K562 (cell line): ENCODE measurements around the gene DDR2. TPM values are rescaled to one million over a fixed set of nuclear protein-coding genes. Genes with fewer than 3 reads are reported as not detected.

Experiments
- COPS2 ChIP-seq: fragments of 450-650 bp; conservative IDR thresholded peaks from 2 replicates; pipeline ENCODE4 v1.6.1; 2016; ENCODE audit warnings: mild to moderate bottlenecking, moderate library complexity
- TAL1 ChIP-seq: fragments of 450-650 bp; IDR thresholded peaks from 2 replicates; pipeline ENCODE4 v1.6.1; 2016; ENCODE audit warnings: mild to moderate bottlenecking
- ZNF24 ChIP-seq: fragments of 450-650 bp; IDR thresholded peaks from 2 replicates; pipeline ENCODE4 v1.6.1; 2016
- ZNF589 ChIP-seq: fragments of 200-800 bp; sonication (Bioruptor generic); IDR thresholded peaks from 2 replicates; pipeline ENCODE4 v1.6.1; 2016; ENCODE audit warnings: low read depth, missing genetic modification characterization, missing compliant biosample characterization
- polyA plus RNA-seq, 8 experiments: library from polyadenylated mRNA; depleted of rRNA in 4 of 8; stranded (reverse) in 5 of 8; unstranded in 3 of 8; fragments of >200 nt; fragmentation: Nextera tagmentation in 2 of 8; fragmentation: Illumina TruSeq in 1 of 8; extraction: Ambion mirVana in 2 of 8; extraction: Trizol in 1 of 8; gene quantifications; 2 replicates each; pipeline versions ENCODE4 v1.2.1 to v1.2.3, GENCODE V29; 2011 to 2014; ENCODE audit warnings: inconsistent platforms in 1 of 8, missing spikeins in 1 of 8
- total RNA-seq, 7 experiments: library from RNA; depleted of rRNA in 6 of 7; stranded (reverse); fragments of >200 nt in 6 of 7; fragmentation: Illumina TruSeq in 2 of 7; extraction: Trizol in 2 of 7; gene quantifications; 2 replicates each; pipeline versions ENCODE4 v1.2.1 to v1.2.3, GENCODE V29; 2011 to 2021; ENCODE audit warnings: low replicate concordance in 1 of 7
- TF ChIP-seq, protein P1 (sequence below): fragments of 450-650 bp; IDR thresholded peaks from 2 replicates; pipeline ENCODE4 v1.6.1; 2016; ENCODE audit warnings: mild to moderate bottlenecking, moderate library complexity

The DDR2 gene
- total and polyA plus RNA-seq, 9 of the 15 experiments (the other 6 are each of a cell fraction or from before 2014, with no cell fraction given), result 0.36 to 2.0 (median 1.1) TPM

DNA sequence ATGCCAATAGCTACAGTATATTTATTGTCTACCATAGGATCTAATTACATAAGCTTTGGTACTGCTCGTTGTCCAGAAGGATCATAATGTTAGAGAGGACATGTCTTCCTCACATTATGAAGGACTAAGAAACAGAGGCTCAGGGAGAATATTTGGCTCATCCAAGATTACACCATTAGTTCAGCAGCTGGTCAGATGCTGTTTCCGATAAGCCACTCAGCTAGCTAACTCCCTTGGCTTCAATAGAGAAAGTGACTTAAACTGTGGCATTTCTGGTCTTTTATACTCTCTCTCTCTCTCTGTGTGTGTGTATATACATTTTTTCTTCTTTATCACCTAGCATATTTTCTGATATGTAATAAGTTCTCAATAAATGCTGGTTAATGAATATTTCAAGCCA lies 70.4 kb downstream of the DDR2 start (continued):
- TF ChIP-seq, protein P1, sequence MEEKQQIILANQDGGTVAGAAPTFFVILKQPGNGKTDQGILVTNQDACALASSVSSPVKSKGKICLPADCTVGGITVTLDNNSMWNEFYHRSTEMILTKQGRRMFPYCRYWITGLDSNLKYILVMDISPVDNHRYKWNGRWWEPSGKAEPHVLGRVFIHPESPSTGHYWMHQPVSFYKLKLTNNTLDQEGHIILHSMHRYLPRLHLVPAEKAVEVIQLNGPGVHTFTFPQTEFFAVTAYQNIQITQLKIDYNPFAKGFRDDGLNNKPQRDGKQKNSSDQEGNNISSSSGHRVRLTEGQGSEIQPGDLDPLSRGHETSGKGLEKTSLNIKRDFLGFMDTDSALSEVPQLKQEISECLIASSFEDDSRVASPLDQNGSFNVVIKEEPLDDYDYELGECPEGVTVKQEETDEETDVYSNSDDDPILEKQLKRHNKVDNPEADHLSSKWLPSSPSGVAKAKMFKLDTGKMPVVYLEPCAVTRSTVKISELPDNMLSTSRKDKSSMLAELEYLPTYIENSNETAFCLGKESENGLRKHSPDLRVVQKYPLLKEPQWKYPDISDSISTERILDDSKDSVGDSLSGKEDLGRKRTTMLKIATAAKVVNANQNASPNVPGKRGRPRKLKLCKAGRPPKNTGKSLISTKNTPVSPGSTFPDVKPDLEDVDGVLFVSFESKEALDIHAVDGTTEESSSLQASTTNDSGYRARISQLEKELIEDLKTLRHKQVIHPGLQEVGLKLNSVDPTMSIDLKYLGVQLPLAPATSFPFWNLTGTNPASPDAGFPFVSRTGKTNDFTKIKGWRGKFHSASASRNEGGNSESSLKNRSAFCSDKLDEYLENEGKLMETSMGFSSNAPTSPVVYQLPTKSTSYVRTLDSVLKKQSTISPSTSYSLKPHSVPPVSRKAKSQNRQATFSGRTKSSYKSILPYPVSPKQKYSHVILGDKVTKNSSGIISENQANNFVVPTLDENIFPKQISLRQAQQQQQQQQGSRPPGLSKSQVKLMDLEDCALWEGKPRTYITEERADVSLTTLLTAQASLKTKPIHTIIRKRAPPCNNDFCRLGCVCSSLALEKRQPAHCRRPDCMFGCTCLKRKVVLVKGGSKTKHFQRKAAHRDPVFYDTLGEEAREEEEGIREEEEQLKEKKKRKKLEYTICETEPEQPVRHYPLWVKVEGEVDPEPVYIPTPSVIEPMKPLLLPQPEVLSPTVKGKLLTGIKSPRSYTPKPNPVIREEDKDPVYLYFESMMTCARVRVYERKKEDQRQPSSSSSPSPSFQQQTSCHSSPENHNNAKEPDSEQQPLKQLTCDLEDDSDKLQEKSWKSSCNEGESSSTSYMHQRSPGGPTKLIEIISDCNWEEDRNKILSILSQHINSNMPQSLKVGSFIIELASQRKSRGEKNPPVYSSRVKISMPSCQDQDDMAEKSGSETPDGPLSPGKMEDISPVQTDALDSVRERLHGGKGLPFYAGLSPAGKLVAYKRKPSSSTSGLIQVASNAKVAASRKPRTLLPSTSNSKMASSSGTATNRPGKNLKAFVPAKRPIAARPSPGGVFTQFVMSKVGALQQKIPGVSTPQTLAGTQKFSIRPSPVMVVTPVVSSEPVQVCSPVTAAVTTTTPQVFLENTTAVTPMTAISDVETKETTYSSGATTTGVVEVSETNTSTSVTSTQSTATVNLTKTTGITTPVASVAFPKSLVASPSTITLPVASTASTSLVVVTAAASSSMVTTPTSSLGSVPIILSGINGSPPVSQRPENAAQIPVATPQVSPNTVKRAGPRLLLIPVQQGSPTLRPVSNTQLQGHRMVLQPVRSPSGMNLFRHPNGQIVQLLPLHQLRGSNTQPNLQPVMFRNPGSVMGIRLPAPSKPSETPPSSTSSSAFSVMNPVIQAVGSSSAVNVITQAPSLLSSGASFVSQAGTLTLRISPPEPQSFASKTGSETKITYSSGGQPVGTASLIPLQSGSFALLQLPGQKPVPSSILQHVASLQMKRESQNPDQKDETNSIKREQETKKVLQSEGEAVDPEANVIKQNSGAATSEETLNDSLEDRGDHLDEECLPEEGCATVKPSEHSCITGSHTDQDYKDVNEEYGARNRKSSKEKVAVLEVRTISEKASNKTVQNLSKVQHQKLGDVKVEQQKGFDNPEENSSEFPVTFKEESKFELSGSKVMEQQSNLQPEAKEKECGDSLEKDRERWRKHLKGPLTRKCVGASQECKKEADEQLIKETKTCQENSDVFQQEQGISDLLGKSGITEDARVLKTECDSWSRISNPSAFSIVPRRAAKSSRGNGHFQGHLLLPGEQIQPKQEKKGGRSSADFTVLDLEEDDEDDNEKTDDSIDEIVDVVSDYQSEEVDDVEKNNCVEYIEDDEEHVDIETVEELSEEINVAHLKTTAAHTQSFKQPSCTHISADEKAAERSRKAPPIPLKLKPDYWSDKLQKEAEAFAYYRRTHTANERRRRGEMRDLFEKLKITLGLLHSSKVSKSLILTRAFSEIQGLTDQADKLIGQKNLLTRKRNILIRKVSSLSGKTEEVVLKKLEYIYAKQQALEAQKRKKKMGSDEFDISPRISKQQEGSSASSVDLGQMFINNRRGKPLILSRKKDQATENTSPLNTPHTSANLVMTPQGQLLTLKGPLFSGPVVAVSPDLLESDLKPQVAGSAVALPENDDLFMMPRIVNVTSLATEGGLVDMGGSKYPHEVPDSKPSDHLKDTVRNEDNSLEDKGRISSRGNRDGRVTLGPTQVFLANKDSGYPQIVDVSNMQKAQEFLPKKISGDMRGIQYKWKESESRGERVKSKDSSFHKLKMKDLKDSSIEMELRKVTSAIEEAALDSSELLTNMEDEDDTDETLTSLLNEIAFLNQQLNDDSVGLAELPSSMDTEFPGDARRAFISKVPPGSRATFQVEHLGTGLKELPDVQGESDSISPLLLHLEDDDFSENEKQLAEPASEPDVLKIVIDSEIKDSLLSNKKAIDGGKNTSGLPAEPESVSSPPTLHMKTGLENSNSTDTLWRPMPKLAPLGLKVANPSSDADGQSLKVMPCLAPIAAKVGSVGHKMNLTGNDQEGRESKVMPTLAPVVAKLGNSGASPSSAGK, result no peak
- TF ChIP-seq ZNF589 (CRISPR knock-in tag) (no peak), ZNF24 (0 out of 2 replicates have a peak, but pooled peaks have one; percentile 11), TAL1 (no peak), COPS2 (no peak)
